Astrocyte (in vitro differentiated cells and primary cell): Measurements from ENCODE around the gene CMSS1. TPM values are rescaled to one million over a fixed set of nuclear protein-coding genes. Genes with fewer than 3 reads are reported as not detected.

Source experiments
- DNase-seq: peaks from one replicate; pipeline ENCODE4 v3.0.0-alpha.2; 2010; ENCODE audit warnings: low read depth
- FAIRE-seq: peaks from 2 replicates; lab custom pipeline; 2011; peaks lifted over from hg19 to GRCh38; lab: Jason Lieb, UNC
- H2AFZ ChIP-seq: 2 replicates; pipeline ENCODE4 v1.6.0; 2012; ENCODE audit warnings: low read depth, low read length, inconsistent platforms
- H3K27ac ChIP-seq: 2 replicates; pipeline ENCODE4 v1.5.1; 2011; ENCODE audit warnings: low read depth, low read length, inconsistent platforms
- H3K27me3 ChIP-seq: 2 replicates; pipeline ENCODE4 v1.6.0; 2011; ENCODE audit warnings: low read length, inconsistent platforms; ENCODE audit not compliant: insufficient read depth
- H3K36me3 ChIP-seq: 2 replicates; pipeline ENCODE4 v1.5.1; 2011; ENCODE audit warnings: low read length, inconsistent platforms; ENCODE audit not compliant: insufficient read depth
- H3K4me1 ChIP-seq: 2 replicates; pipeline ENCODE4 v1.5.1; 2011; ENCODE audit warnings: low read length, inconsistent platforms; ENCODE audit not compliant: insufficient read depth
- H3K4me2 ChIP-seq: 2 replicates; pipeline ENCODE4 v1.6.0; 2012; ENCODE audit warnings: low read length, inconsistent platforms
- H3K4me3 ChIP-seq: 2 replicates; pipeline ENCODE4 v1.5.1; 2011; ENCODE audit warnings: low read depth, mild to moderate bottlenecking, low read length, inconsistent platforms; ENCODE audit not compliant: insufficient read depth
- H3K79me2 ChIP-seq: 2 replicates; pipeline ENCODE4 v1.6.0; 2012; ENCODE audit warnings: mild to moderate bottlenecking, low read length, inconsistent platforms; ENCODE audit not compliant: insufficient read depth
- H3K9ac ChIP-seq: 2 replicates; pipeline ENCODE4 v1.6.0; 2012; ENCODE audit warnings: mild to moderate bottlenecking, low read length, inconsistent platforms
- H3K9me3 ChIP-seq: 2 replicates; pipeline ENCODE4 v1.5.1; 2012; ENCODE audit warnings: low read depth, mild to moderate bottlenecking, low read length, inconsistent platforms; ENCODE audit not compliant: insufficient read depth
- H4K20me1 ChIP-seq: 2 replicates; pipeline ENCODE4 v1.6.0; 2012; ENCODE audit warnings: low read length, inconsistent platforms; ENCODE audit not compliant: insufficient read depth
- H3K27ac Mint-ChIP-seq: one replicate; pipeline ENCODE4 v1.8.0; 2021; ENCODE audit warnings: mild to moderate bottlenecking, mixed read lengths; ENCODE audit not compliant: unreplicated experiment
- H3K27me3 Mint-ChIP-seq: one replicate; pipeline ENCODE4 v1.8.0; 2021; ENCODE audit warnings: low read depth, mixed read lengths; ENCODE audit not compliant: unreplicated experiment
- H3K36me3 Mint-ChIP-seq: one replicate; pipeline ENCODE4 v1.8.0; 2021; ENCODE audit warnings: low read depth, mixed read lengths; ENCODE audit not compliant: unreplicated experiment
- H3K4me1 Mint-ChIP-seq: one replicate; pipeline ENCODE4 v1.8.0; 2021; ENCODE audit warnings: low read depth, mixed read lengths; ENCODE audit not compliant: unreplicated experiment
- H3K4me3 Mint-ChIP-seq: one replicate; pipeline ENCODE4 v1.8.0; 2021; ENCODE audit warnings: mild to moderate bottlenecking, moderate library complexity, mixed read lengths; ENCODE audit not compliant: unreplicated experiment
- H3K9me3 Mint-ChIP-seq: one replicate; pipeline ENCODE4 v1.8.0; 2021; ENCODE audit warnings: mild to moderate bottlenecking, mixed read lengths; ENCODE audit not compliant: unreplicated experiment
- EZH2 ChIP-seq: IDR thresholded peaks from 2 replicates; pipeline ENCODE4 v1.6.1; 2012; ENCODE audit warnings: mild to moderate bottlenecking, low read length, inconsistent platforms; ENCODE audit not compliant: insufficient read depth
- total RNA-seq: library from RNA; stranded (reverse); gene quantifications from 2 replicates; pipeline ENCODE4 v1.2.1, GENCODE V29; 2021
- TF ChIP-seq, protein P1 (sequence below): IDR thresholded peaks from 2 replicates; pipeline ENCODE4 v1.5.1; 2011; ENCODE audit warnings: low read depth, mild to moderate bottlenecking, inconsistent platforms, low read length, moderate library complexity; ENCODE audit not compliant: insufficient read depth

CMSS1 gene
- total RNA-seq, 1 donor from 2014 or later: 12.5 TPM

- Histone ChIP-seq H3K4me1 (no peaks in the 10 kb centered on the region), H2AFZ (no peak overlapping the region), H3K9ac (no peak overlapping the region), H3K79me2 (no peaks in the 10 kb centered on the region), H3K4me2 (no peak overlapping the region), H3K4me3 (no peak overlapping the region), H3K27me3 (no peaks in the 10 kb centered on the region), H4K20me1 (no peaks in the 10 kb centered on the region), H3K36me3 (no peaks in the 10 kb centered on the region), H3K27ac (no peak overlapping the region), H3K9me3 (no peaks in the 10 kb centered on the region)
- Mint-ChIP-seq H3K36me3 (peaks cover 4% of the 10 kb centered on the region), H3K27ac (no peak overlapping the region), H3K9me3 (no peaks in the 10 kb centered on the region), H3K27me3 (no peaks in the 10 kb centered on the region), H3K4me1 (no peaks in the 10 kb centered on the region), H3K4me3 (no peak overlapping the region)
- no peak for DNase-seq
- TF ChIP-seq, protein P1, sequence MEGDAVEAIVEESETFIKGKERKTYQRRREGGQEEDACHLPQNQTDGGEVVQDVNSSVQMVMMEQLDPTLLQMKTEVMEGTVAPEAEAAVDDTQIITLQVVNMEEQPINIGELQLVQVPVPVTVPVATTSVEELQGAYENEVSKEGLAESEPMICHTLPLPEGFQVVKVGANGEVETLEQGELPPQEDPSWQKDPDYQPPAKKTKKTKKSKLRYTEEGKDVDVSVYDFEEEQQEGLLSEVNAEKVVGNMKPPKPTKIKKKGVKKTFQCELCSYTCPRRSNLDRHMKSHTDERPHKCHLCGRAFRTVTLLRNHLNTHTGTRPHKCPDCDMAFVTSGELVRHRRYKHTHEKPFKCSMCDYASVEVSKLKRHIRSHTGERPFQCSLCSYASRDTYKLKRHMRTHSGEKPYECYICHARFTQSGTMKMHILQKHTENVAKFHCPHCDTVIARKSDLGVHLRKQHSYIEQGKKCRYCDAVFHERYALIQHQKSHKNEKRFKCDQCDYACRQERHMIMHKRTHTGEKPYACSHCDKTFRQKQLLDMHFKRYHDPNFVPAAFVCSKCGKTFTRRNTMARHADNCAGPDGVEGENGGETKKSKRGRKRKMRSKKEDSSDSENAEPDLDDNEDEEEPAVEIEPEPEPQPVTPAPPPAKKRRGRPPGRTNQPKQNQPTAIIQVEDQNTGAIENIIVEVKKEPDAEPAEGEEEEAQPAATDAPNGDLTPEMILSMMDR: no peak
- TF ChIP-seq EZH2: no peak
- FAIRE-seq: no peak
Measured at GRCh38 chr3:99795573-99795972, 22.1 kb upstream of the CMSS1 start.

- no peak overlapping the region for H3K9ac ChIP-seq
- H3K79me2 ChIP-seq: no peaks in the 10 kb centered on the region
- H3K27ac Mint-ChIP-seq: no peak overlapping the region
- FAIRE-seq (no peak), DNase-seq (no peak)
- no peaks in the 10 kb centered on the region for H3K27me3 ChIP-seq
- H3K9me3 ChIP-seq: no peaks in the 10 kb centered on the region
- H2AFZ ChIP-seq: no peak overlapping the region
- no peak overlapping the region for H3K27ac ChIP-seq
- no peaks in the 10 kb centered on the region for H3K27me3 Mint-ChIP-seq
- no peak overlapping the region for H3K4me3 Mint-ChIP-seq
- H3K4me1 ChIP-seq: no peaks in the 10 kb centered on the region
- H3K36me3 ChIP-seq: no peaks in the 10 kb centered on the region
- no peak overlapping the region for H3K4me2 ChIP-seq
- no peak overlapping the region for H3K4me3 ChIP-seq
- H4K20me1 ChIP-seq: no peaks in the 10 kb centered on the region
- no peak for TF ChIP-seq EZH2
- TF ChIP-seq, protein P1: no peak
- H3K4me1 Mint-ChIP-seq: peaks cover 2% of the 10 kb centered on the region
- peaks cover 6% of the 10 kb centered on the region for H3K36me3 Mint-ChIP-seq
- peaks cover 8% of the 10 kb centered on the region for H3K9me3 Mint-ChIP-seq
Measured at GRCh38 chr3:99799422-99799821, 18.2 kb upstream of the CMSS1 start.

- Histone ChIP-seq H3K9me3 (peaks cover 8% of the 10 kb centered on the region), H3K4me1 (no peaks in the 10 kb centered on the region), H4K20me1 (no peaks in the 10 kb centered on the region), H2AFZ (no peak overlapping the region), H3K36me3 (no peaks in the 10 kb centered on the region), H3K27me3 (no peaks in the 10 kb centered on the region), H3K9ac (no peak overlapping the region), H3K4me3 (no peak overlapping the region), H3K79me2 (no peaks in the 10 kb centered on the region), H3K27ac (no peak overlapping the region), H3K4me2 (no peak overlapping the region)
- H3K27me3 Mint-ChIP-seq: no peaks in the 10 kb centered on the region
- no peak for DNase-seq
- FAIRE-seq: no peak
- no peak for TF ChIP-seq EZH2
- TF ChIP-seq, protein P1: no peak
- H3K4me1 Mint-ChIP-seq: peaks cover 2% of the 10 kb centered on the region
- peaks cover 15% of the 10 kb centered on the region for H3K9me3 Mint-ChIP-seq
- H3K4me3 Mint-ChIP-seq: no peak overlapping the region
- peaks cover 10% of the 10 kb centered on the region for H3K36me3 Mint-ChIP-seq
- no peak overlapping the region for H3K27ac Mint-ChIP-seq
Measured at GRCh38 chr3:99803297-99803696, 14.4 kb upstream of the CMSS1 start.
